ENCODE data around the gene COL6A3. TPM values are rescaled to one million over a fixed set of nuclear protein-coding genes. Genes with fewer than 3 reads are reported as not detected.

COL6A3 gene
- polyA plus RNA-seq, 1 of the 3 experiments (the other 2 are of a cell fraction), result 18.5 TPM

Other genes starting within 250 kb of the COL6A3 start
- gene MLPH, start 73.1 kb upstream of the COL6A3 start, polyA plus RNA-seq (2012; rRNA removed), result 84.8 and 93.6 TPM in 2 replicates
- not detected in 2 replicates for gene PRLH, start 152.4 kb upstream of the COL6A3 start, polyA plus RNA-seq (2012; rRNA removed)
- gene RAB17, start 176.6 kb upstream of the COL6A3 start, polyA plus RNA-seq (2012; rRNA removed), result 0.10 and 0.19 TPM in 2 replicates
- gene LRRFIP1, start 213.4 kb upstream of the COL6A3 start, polyA plus RNA-seq (2012; rRNA removed), result 47.3 and 60.9 TPM in 2 replicates

Measured in SK-N-SH (cell line).